Choroid plexus epithelial cell (primary cell): ENCODE measurements around the gene PACS1.
A peak's percentile ranks its signal among the peaks of the same experiment; 100 is the strongest.

Experiments used
- DNase-seq: peaks from one replicate; pipeline ENCODE4 v3.0.0-alpha.2; 2010; ENCODE audit warnings: low read depth
- H3K4me3 ChIP-seq: 2 replicates; pipeline ENCODE4 v1.5.1; 2011; ENCODE audit warnings: low read depth, mild to moderate bottlenecking, control low read depth, low read length, moderate library complexity
- TF ChIP-seq, protein P1 (sequence below): conservative IDR thresholded peaks from 2 replicates; pipeline ENCODE4 v1.5.1; 2011; ENCODE audit warnings: low read depth, mild to moderate bottlenecking, control low read depth, inconsistent platforms, low read length, moderate library complexity

Gene PACS1

DNA sequence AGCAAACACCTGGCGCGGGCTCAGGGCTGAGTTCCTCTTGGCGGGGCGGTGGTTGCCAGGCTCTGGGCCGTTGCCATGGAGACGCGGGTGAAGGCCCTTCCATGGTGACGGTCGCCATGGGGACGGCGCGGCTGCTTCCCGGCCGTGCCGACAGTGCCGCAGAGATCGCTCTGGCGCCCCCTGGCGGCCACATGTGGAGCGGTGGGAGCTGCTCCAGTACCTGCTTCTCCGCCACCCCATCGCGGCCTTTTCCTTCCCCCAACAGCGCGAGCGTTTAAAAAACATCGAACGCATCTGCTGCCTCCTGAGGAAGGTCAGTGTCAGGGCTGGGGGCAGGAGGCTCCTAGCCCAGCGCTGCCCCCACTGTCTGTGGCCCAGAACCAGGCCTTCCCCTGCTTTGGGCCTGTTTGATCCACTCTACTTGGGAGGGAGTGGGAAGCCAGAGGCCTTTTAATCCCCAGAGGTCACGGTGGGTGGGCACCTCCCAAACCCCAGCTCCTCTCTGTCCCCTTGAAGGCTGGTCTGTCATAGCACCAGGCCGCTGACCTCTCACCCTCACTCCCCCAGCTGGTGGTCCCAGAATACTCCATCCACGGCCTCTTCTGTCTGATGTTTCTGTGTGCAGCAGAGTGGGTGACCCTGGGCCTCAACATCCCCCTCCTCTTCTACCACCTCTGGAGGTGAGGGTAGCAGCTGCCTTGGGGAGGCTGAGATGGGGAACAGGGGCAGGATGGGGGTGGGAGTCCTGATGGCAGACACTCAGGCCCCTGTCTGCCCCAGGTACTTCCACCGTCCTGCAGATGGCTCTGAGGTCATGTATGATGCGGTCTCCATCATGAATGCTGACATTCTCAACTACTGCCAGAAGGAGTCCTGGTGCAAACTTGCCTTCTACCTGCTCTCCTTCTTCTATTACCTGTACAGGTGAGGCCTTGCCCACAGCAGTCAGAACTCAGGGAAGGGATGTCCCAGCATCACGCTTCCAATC lies 212.7 kb downstream of the PACS1 start:
- H3K4me3 ChIP-seq = no peak overlapping the region
- TF ChIP-seq, protein P1, sequence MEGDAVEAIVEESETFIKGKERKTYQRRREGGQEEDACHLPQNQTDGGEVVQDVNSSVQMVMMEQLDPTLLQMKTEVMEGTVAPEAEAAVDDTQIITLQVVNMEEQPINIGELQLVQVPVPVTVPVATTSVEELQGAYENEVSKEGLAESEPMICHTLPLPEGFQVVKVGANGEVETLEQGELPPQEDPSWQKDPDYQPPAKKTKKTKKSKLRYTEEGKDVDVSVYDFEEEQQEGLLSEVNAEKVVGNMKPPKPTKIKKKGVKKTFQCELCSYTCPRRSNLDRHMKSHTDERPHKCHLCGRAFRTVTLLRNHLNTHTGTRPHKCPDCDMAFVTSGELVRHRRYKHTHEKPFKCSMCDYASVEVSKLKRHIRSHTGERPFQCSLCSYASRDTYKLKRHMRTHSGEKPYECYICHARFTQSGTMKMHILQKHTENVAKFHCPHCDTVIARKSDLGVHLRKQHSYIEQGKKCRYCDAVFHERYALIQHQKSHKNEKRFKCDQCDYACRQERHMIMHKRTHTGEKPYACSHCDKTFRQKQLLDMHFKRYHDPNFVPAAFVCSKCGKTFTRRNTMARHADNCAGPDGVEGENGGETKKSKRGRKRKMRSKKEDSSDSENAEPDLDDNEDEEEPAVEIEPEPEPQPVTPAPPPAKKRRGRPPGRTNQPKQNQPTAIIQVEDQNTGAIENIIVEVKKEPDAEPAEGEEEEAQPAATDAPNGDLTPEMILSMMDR = peak; percentile 90
- DNase-seq = peak; percentile 97

- no peak for DNase-seq
- TF ChIP-seq, protein P1 = no peak
- H3K4me3 ChIP-seq = no peak overlapping the region
Measured at GRCh38 chr11:66283461-66284105, 213.5 kb downstream of the PACS1 start.

DNA sequence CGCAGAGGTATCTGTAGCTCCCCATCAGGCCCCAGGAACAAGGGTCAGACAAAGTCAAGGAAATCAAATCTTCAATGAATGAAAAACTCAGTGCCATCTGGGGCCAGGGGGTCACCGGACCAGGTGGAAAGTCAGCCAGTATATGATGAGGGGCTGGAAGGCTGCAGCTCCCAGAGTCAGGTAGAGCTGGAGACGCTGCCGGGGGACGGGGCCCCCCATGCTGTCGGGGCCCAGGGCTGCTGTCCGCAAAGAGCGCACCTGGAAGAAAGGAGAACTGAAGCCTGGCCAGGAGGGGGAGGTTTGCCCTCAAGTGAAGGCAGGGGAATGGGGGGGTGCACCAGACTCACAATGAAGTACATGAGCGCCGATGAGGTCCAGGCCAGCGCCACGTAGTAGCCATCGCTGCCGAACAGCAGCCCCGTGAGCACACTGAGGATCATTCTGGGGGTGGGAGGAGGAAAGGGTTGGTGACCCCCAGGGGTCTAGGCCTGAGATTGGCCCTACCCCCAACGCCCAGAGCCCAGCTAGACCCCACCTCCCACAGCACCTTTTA lies 214.5 kb downstream of the PACS1 start:
- H3K4me3 ChIP-seq = no peak overlapping the region
- TF ChIP-seq, protein P1 = no peak
- DNase-seq = no peak

GRCh38 chr11:66285250-66285947 lies 215.3 kb downstream of the PACS1 start:
- TF ChIP-seq, protein P1 = no peak
- no peak overlapping the region for H3K4me3 ChIP-seq
- DNase-seq = no peak

GRCh38 chr11:66286699-66287098 lies 216.6 kb downstream of the PACS1 start:
- no peak for DNase-seq
- TF ChIP-seq, protein P1 = no peak
- no peak overlapping the region for H3K4me3 ChIP-seq

DNA sequence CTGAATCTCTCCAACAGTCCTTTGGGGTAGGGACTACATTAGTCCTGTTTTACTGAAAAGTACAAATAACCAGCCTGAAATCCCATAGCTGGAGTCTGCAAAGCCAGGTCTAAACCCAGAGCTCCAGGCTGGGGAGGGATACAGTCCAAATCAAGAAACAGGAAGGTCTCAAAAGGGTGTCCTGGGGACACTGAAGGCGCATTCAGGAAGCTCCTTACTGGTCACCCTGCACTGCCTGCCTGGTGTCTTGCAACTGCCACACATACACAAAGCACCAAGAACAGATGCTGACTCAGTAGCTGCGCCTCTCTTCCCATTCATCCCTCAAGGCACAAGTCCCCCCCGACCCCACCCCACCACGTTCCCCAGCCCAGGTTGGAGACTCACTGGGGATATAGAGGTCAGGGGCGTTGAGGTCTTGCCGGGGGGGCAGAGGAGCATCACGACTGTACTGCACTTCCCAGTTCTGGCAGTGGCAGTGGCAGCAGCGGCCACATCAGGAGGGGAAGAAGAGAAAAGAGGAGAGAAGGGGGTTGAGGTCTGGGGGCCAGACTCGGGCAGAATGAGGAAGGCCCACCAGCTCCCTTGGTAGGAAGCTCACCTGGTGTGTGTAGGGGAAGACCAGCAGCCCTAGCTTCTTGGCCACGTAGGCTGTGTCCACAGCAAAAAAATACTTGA lies 217.3 kb downstream of the PACS1 start:
- H3K4me3 ChIP-seq = peak overlapping the region; percentile 85
- DNase-seq = no peak
- TF ChIP-seq, protein P1 = no peak
